ENCODE data around the gene RFK.
"Not testable (repeated sequence)": the region's sequence is repeated elsewhere in the genome, so short reads cannot be mapped to it uniquely, and the experiment has no call there.

Gene RFK

GRCh38 chr9:76394195-76394959 lies at the start of gene RFK:
TSS of gene RFK (minus strand) at chr9:76394426. CDS start at chr9:76394171, 255 bp downstream.
- peak; percentile 51 for DNase-seq (ENCODE audit: low read depth)

DNA sequence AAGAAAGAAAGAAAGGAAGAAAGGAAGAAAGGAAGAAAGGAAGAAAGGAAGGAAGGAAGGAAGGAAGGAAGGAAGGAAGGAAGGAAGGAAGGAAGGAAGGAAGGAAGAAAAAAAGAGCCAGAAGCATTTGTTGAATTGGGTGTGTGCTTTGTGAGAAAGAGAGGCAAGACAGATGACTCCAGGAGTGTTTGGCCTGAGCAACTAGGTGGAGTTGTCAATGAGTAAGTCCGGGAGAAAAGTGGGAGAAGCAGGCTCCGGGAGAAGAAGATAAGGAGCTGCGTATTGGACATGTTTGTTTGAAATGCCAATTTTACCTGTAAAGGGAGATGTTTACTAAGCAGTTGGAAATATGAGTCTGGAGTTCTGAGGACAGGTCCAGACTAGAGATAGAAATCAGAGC lies 49.7 kb upstream of the RFK start:
- DNase-seq (ENCODE audit: low read depth): no peak

GRCh38 chr9:76441551-76442322 lies 47.5 kb upstream of the RFK start:
- peak; percentile 29 for DNase-seq (ENCODE audit: low read depth)

DNA sequence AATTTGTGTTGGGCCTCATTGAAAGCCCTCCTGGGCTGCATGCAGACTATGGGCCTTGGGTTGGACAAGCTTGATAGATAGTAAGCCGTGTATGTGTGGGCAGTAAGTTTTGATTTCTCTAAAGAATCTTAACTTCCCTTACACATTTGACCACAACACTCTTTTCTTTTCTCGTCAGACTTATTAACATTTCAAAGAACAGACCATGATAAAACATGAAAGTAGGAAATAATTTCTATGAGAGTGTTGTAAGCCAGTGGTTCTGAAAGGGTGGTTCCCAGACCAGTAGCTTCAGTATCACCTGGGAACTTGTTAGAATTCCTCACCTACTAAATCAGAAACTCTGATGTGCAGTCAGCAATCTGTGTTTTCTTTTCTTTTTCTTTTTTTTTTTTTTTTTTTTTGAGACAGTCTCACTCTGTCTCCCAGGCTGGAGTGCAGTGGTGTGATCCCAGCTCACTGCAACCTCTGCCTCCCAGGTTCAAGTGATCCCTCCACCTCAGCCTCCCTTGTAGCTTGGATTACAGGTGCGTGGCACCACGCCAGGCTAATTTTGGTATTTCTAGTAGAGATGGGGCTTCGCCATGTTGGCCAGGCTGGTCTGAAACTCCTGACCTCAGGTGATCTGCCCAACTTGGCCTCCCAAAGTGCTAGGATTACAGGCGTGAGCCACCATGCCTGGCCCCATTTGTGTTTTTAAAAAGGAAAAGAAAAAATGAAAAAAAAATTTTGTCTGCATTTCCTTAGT lies 44.8 kb upstream of the RFK start:
- no peak for DNase-seq (ENCODE audit: low read depth)

GRCh38 chr9:76437017-76437699 lies 42.9 kb upstream of the RFK start:
- DNase-seq (ENCODE audit: low read depth): not testable (repeated sequence)

GRCh38 chr9:76434897-76435296 lies 40.7 kb upstream of the RFK start:
- DNase-seq (ENCODE audit: low read depth): not testable (repeated sequence)

GRCh38 chr9:76433836-76434235 lies 39.6 kb upstream of the RFK start:
- no peak for DNase-seq (ENCODE audit: low read depth)

- DNase-seq (ENCODE audit: low read depth): no peak
Observed at GRCh38 chr9:76433406-76433805, 39.2 kb upstream of the RFK start.

DNA sequence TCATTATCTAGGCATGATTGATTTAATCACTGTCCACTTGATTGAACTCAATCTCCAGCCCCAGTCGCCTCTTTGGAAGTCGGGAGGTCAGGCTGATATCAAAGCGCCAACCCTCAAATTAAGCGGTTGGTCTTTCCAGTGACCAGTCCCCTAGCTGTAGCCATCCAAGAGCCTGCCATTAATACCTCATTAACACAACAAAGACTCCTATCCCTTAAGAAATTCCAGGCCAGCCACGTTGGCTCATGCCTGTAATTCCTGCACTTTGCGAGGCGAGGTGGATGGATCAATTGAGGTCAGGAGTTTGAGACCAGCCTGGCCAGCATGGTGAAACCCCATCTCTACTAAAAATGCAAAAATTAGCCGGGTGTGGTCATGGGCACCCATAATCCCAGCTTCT lies 37.4 kb upstream of the RFK start:
- no peak for DNase-seq (ENCODE audit: low read depth)

- no peak for DNase-seq (ENCODE audit: low read depth)
Observed at GRCh38 chr9:76426807-76427419, 32.7 kb upstream of the RFK start.

DNA sequence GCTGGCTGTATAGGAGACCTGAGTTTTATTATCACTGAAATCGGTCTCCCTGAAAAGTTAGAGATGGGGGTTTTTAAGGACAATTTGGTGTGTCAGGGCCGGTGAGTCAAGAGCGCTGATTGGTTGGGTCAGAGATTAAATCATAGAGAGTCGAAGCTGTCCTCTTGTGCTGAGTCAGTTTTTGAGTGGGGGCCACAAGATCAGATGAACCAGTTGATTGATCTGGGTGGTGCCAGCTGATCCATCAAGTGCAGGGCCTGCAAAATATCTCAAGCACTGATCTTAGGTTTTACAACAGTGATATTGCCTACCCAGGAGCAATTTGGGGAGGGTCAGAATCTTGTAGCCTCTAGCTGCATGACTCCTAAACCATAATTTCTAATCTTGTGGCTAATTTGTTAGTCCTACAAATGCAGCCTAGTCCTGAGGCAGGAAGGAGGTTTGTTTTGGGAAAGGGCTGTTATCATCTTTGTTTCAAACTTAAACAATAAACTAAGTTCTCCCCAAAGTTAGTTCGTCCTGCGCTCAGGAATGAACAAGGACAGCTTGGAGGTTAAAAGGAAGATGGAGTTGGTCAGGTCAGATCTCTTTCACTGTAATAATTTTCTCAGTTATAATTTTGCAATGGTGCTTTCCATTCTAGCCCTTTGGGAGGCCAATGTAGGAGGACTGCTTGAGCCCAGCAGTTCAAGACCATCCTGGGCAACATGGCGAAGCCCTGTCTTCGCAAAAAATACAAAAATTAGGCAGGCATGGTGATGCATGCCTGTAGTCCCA lies 31.6 kb upstream of the RFK start:
- no peak for DNase-seq (ENCODE audit: low read depth)

DNA sequence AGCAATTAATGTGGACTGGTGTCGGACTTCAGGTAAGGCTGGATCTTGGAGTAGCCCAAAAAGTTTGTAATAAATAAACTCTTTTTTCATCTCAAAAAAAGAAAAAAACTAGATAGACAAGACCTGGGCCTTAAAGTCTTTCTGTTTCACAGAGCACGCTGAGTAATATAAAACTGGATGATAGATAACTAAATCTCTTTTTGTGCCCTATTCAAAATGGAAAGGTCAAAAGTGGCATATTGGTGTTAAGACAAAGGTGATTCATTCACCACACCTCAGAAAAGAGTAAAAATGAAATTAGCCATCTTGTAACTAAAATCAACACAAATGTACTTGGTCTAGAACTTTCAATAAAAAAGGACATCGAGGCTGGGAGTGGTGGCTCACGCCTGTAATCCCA lies 30.3 kb upstream of the RFK start:
- DNase-seq (ENCODE audit: low read depth): no peak

GRCh38 chr9:76423216-76424177 lies 29.3 kb upstream of the RFK start:
- DNase-seq (ENCODE audit: low read depth): no peak

DNA sequence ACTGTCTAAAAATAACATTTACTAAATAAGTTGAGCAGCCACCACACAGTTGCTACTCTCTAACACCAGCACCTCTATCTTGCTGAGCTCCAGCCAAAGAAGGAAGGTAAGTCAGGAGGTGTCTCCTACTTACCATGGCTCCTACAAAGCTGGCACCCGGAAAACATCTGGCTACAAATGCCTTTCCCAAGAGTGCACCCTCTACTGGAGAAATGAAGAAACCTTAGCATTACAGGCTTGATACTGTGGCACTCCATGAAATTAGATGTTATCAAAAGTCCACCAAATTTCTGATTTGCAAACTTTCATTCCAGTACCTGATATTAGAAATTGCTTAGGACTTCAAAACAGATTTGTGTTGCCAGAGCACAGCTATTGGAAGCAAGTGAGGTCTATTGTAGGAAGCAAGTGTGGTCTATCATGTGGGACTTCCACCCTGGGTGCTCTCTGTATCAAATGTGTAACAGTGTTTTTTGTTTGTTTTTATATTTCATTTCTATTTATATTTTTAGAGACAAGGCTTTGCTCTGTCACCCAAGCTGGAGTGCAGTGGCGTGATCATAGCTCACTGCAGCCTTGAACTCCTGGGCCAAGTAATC lies 25.7 kb upstream of the RFK start:
- DNase-seq (ENCODE audit: low read depth): no peak

DNA sequence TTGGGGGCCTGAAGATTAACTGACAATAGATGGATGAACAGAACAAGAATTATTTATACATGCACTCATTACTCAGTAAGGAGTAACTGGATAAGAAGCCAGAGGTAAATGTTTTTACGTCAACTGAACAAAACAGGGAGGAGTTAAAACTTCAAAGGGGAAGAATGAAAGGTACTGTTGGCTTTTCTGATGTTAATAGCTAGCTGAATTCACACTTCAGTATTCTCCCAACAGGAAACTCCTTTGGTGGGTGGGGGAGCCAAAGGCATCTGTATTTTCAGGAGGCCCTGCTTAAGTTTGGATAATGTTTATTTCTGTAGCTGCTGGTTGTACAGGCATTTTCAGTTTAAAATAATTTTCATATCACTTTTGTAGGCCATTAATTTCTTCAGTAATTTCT lies 23.2 kb upstream of the RFK start:
- DNase-seq (ENCODE audit: low read depth): no peak

- DNase-seq (ENCODE audit: low read depth): no peak
Observed at GRCh38 chr9:76415731-76416130, 21.5 kb upstream of the RFK start.

DNA sequence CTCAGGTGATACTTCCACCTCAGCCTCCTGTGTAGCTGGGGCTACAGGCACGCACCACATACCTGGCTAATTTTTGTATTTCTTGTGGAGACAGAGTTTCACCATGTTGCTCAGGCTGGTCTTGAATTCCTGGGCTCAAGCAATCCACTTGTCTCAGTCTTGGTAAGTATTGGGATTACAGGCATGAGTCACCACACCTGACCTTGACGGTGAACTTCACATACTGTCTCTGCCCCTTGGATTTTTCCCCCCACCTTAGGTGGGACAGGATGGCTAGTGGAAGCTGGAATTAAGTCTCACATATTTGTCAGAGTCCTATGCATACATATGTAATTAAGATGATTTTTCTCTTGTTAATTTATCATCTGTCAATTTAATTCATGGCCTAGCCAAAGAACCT lies 20.9 kb upstream of the RFK start:
- no peak for DNase-seq (ENCODE audit: low read depth)

DNA sequence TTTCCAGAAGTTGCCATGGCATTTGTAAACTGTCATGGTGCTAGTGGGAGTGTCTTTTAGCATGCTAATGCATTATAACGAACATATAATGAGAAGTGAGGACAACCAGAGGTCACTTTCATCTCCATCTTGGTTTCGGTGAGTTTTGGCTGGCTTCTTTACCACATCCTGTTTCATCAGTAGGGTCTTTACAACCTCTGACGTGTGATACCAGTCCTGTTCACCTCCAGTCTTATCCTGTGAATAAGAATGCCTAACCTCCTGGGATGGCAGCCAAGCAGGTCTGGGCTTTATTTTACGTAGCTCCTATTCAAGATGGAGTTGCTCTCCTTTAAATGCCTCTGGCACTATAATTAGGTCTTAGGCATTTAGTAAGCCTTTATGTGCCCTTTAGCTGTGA lies 20.4 kb upstream of the RFK start:
- no peak for DNase-seq (ENCODE audit: low read depth)

DNA sequence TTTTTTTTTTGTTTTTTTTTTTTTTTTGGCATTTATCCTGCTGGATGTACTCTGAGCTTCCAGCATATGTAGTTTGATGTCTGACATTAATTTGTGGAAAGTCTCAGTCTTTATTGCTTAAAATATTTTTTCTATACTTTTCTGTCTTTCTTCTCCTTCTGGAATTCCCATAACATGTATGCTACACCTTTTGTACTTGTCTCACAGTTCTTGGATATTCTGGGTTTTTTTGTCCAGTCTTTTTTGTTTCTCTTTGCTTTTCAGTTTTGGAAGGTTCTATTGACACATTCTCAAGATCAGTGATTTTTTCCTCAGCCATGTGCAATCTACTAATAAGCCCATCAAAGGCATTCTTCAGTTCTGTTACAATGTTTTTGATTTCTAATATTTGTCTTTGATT lies 19.4 kb upstream of the RFK start:
- no peak for DNase-seq (ENCODE audit: low read depth)

Data from HS-27A (cell line).